ENCODE data around the gene WDR4. TPM values are rescaled to one million over a fixed set of nuclear protein-coding genes. Genes with fewer than 3 reads are reported as not detected.

The WDR4 gene
- total and polyA plus RNA-seq, 9 of the 15 experiments (the other 6 are each of a cell fraction or from before 2014, with no cell fraction given): 5.4 to 95.4 (median 32.1) TPM

DNA sequence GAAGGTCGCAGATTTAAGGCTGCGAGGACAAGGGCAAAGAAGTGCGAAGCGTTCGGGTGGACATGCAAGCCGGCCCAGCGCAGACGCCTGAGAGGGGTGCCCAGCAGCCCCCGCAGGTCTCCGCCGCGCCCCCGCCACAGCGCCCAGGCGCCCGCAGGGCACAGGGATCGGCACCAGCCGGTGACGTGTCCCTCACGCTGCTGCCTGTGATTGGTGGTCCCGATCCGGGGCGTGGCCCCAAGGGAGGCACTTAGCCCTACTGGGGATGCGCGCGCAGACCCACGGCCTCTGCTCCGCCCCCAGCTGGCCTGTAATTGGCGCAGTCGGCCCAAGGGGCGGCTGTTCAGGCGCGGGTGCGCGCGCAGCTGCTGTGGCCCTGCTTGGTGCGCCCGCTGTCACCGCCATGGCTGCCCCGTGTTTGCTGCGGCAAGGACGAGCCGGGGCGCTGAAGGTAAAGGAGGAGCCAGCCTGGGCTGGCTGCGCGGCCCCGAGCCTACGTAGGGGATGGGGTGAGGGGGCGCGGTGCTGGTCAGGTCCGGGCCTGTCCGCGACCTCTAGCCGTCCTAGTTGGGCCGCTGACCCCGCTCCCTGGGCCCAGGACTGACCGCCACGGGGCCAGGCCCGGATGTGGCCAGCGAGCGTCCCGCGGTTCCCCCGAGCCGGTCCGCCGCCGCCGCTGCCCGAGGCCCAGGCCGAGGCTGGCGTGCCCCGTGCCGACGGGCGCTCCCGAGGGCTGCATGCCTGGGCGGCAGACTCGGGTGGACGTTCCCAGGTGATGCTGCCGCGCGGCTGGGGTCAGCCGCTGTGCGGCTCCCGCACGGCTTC is 13.8 kb upstream of the WDR4 start, which contains the start of gene NDUFV3 (continued):
- TF ChIP-seq ZC3H4 (CRISPR knock-in tag; IDR thresholded peaks at IDR 0.05; ENCODE audit: borderline replicate concordance) (peak; percentile 94; the same call in 1 of the 2 replicates), GABPB1 (CRISPR knock-in tag; IDR thresholded peaks at IDR 0.05) (peak; percentile 73), NR1H2 (CRISPR knock-in tag; IDR thresholded peaks at IDR 0.05) (peak; percentile 59; the same call in 1 of the 2 replicates), RBM14 (IDR thresholded peaks at IDR 0.05; ENCODE audit: borderline replicate concordance, insufficient read depth, low read depth, low read length) (no peak), SREBF1 (IDR thresholded peaks at IDR 0.05; ENCODE audit: borderline replicate concordance, low read depth, low read length) (no peak), CBX1 (IDR thresholded peaks at IDR 0.05; ENCODE audit: low read depth) (peak; percentile 94), POLR2B (IDR thresholded peaks at IDR 0.05; ENCODE audit: low read depth, partially characterized antibody) (peak; percentile 94), TAF15 (IDR thresholded peaks at IDR 0.05; ENCODE audit: low read depth, low read length) (no peak)
- TF ChIP-seq, protein P1, sequence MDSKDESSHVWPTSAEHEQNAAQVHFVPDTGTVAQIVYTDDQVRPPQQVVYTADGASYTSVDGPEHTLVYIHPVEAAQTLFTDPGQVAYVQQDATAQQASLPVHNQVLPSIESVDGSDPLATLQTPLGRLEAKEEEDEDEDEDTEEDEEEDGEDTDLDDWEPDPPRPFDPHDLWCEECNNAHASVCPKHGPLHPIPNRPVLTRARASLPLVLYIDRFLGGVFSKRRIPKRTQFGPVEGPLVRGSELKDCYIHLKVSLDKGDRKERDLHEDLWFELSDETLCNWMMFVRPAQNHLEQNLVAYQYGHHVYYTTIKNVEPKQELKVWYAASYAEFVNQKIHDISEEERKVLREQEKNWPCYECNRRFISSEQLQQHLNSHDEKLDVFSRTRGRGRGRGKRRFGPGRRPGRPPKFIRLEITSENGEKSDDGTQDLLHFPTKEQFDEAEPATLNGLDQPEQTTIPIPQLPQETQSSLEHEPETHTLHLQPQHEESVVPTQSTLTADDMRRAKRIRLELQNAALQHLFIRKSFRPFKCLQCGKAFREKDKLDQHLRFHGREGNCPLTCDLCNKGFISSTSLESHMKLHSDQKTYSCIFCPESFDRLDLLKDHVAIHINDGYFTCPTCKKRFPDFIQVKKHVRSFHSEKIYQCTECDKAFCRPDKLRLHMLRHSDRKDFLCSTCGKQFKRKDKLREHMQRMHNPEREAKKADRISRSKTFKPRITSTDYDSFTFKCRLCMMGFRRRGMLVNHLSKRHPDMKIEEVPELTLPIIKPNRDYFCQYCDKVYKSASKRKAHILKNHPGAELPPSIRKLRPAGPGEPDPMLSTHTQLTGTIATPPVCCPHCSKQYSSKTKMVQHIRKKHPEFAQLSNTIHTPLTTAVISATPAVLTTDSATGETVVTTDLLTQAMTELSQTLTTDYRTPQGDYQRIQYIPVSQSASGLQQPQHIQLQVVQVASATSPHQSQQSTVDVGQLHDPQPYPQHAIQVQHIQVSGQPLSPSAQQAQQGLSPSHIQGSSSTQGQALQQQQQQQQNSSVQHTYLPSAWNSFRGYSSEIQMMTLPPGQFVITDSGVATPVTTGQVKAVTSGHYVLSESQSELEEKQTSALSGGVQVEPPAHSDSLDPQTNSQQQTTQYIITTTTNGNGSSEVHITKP (IDR thresholded peaks at IDR 0.05; ENCODE audit: partially characterized antibody): peak; percentile 32
- TF ChIP-seq, protein P2, sequence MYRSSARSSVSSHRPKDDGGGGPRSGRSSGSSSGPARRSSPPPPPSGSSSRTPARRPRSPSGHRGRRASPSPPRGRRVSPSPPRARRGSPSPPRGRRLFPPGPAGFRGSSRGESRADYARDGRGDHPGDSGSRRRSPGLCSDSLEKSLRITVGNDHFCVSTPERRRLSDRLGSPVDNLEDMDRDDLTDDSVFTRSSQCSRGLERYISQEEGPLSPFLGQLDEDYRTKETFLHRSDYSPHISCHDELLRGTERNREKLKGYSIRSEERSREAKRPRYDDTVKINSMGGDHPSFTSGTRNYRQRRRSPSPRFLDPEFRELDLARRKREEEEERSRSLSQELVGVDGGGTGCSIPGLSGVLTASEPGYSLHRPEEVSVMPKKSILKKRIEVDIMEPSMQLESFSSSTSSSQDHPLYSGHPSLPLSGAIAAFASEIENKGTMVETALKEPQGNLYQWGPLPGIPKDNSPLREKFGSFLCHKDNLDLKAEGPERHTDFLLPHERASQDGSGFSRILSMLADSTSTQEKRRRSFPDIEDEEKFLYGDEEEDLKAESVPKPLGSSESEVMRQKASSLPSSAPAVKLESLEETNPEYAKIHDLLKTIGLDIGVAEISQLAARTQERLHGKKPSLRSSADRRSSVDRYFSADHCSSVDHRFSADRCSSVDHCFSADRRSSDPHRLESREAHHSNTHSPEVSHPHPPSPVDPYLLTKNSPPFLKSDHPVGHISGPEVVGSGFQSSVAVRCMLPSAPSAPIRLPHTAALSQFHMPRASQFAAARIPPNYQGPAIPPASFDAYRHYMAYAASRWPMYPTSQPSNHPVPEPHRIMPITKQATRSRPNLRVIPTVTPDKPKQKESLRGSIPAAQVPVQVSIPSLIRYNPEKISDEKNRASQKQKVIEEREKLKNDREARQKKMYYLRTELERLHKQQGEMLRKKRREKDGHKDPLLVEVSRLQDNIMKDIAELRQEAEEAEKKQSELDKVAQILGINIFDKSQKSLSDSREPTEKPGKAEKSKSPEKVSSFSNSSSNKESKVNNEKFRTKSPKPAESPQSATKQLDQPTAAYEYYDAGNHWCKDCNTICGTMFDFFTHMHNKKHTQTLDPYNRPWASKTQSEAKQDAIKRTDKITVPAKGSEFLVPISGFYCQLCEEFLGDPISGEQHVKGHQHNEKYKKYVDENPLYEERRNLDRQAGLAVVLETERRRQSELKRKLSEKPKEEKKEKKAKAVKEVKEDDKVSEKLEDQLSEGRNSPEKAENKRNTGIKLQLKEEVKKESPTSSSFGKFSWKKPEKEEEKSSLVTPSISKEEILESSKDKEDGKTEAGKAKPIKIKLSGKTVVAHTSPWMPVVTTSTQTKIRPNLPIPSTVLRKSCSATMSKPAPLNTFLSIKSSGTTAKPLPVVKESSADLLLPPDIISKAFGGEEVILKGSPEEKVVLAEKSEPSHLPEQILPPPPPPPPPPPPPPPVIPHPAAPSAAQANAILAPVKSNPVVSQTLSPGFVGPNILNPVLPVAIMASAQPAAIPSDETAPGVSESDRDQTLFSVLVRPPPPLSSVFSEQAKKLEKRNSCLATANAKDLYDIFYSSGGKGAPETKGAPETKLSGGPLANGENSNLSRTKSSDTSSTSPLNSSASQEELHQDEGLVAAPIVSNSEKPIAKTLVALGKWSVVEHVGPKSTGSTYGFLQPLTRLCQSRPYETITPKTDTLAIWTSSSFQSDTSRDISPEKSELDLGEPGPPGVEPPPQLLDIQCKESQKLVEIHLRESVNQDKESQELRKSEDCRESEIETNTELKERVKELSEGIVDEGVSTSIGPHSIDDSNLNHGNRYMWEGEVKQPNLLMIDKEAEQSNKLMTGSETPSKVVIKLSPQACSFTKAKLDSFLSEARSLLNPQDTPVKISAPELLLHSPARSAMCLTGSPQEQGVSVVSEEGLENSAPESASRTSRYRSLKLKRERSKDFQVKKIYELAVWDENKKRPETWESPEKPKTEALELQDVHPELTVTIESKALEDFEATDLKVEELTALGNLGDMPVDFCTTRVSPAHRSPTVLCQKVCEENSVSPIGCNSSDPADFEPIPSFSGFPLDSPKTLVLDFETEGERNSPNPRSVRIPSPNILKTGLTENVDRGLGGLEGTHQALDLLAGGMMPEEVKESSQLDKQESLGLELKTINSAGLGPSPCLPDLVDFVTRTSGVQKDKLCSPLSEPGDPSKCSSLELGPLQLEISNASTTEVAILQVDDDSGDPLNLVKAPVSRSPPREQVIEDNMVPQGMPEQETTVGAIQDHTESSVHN (IDR thresholded peaks at IDR 0.05; ENCODE audit: borderline replicate concordance in 1 of 2, low read depth in 1 of 2): no peak
- TF ChIP-seq, protein P3, sequence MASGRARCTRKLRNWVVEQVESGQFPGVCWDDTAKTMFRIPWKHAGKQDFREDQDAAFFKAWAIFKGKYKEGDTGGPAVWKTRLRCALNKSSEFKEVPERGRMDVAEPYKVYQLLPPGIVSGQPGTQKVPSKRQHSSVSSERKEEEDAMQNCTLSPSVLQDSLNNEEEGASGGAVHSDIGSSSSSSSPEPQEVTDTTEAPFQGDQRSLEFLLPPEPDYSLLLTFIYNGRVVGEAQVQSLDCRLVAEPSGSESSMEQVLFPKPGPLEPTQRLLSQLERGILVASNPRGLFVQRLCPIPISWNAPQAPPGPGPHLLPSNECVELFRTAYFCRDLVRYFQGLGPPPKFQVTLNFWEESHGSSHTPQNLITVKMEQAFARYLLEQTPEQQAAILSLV (tag; IDR thresholded peaks at IDR 0.05): no peak
